SW480 (cell line): ENCODE results near the gene ARHGAP21.

ENCODE experiments used
- DNase-seq: peaks from one replicate; pipeline ENCODE4 v3.0.0-alpha.2; 2016; ENCODE audit warnings: low spot score

Gene ARHGAP21

GRCh38 chr10:24722676-24723385 lies 856 bp downstream of the ARHGAP21 start:
- DNase-seq: peak; percentile 28

GRCh38 chr10:24722131-24722675 lies 1.5 kb downstream of the ARHGAP21 start:
- DNase-seq: peak; percentile 27

DNA sequence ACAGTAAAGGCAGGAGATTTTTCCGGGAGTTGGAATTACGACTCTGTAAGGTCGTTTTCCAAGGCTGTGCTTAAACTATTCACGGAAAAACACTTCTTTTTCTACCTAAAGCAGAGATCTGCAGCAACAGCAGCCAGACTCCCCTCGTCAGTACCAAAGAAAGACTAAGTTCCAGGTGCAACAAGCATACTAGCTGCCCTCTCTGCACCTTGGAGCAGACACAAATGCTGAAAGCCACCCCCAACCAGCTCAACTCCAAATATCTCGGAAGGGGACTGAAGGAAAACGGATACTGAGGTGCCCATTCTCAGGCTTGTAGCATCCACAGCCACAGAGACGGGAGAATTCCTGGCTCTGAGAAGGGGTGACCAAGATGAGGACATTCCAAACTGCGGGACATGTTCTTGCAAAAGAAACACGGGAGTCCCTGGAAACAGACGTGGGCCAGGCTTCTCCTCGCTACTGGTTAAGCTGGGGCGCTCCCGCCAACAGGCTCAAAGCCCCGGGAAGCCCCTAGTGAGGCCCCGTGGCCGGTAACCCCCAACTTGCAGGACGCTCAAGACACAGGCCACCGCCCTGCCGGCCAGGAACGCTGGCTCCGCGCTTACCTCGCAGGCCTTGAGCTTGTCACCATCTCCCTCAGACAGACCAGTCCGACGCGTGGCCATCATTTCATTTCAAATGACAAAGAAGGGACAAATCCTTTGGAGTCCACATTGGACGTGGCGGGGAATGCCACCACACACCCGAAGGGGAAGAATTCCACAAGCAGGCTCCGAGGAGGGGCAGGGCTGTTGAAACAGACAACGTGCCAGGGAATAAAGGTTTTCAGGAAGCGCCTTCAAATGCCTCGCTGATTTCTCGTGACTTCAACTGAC lies 2.2 kb downstream of the ARHGAP21 start:
- DNase-seq: peak; percentile 9

GRCh38 chr10:24720096-24720495 lies 3.6 kb downstream of the ARHGAP21 start:
- DNase-seq: no peak

DNA sequence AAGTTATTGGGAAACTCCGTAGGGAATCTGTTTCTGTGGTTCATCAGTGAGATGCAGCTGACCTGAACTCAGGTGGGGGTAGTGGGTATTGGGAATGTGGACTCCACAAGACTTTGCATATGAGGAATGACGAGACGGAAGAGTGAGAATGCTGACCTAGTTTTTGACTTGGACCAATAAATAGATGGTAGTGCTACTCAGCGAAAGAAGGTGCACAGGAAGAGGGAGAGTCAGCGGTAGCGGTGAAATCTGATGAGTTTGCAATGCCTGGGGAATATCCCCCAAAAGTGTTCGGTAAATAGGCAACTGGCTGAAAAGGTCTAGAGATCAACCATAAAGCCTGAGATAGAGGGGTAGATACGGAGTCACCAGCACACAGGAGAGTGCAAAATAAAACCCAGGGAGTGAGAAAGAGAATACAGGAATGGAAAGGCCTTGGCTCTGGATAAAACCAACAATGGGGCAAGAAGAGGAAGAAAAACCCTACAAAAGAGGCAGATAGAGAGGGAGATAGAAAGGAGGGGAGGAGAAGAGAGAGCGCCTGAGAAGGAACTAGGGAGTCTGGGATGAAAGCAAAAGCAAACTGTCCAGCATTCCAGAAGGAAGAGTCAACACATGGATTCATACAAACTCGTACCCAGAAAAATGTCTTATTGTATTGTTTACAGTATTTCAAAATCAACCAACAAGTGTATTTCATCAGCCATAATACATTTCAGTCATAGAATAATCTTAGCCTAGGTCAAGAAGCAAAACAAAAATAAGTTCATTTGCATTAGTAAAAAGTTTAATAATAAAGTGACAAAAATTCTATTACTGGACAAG lies 5.4 kb downstream of the ARHGAP21 start:
- peak; percentile 14 for DNase-seq

DNA sequence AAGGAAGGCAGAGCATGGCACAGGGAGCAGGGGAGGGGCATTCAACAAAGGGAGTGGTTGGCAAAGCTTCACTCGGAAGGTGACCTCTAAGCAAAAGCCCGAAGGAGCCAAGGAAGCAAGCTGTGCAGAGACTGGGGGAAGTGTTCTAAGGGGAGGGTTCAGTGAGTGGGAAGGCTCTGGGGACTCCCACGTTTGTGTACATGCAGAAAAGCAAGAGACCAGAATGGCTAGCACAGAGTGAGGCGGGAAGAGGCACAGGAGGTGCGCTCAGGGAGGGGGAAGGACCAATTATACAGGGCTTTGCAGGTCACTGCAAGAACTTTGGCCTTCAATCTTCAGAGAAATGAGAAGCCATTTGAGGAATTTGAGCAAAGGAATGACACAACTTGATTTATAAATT lies 7.4 kb downstream of the ARHGAP21 start:
- DNase-seq: no peak

DNA sequence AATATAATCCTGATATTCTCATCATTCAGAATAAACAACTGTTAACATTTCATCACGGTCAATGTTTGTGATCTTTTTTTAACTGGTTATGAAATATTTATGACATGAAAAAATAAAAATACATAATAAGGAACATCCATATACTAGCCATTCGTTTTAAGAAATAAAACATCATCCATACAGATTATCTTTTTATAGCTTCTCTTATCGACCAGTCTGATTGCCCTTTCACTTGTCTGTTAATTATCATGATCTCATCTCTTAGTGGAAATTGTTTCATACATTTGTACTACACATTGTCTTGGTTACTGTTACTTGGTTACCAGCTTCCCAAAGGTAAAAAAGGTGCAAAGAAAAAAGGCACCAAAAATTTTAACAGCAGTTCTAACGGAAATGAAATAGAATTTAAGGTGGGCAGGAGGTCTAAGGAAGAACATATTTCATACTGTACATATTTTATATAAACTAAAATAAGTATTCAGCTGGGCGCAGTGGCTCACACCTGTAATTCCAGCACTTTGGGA lies 8.4 kb downstream of the ARHGAP21 start:
- no peak for DNase-seq

- DNase-seq: no peak
These were observed 10.6 kb downstream of the ARHGAP21 start for GRCh38 chr10:24713086-24713485.

DNA sequence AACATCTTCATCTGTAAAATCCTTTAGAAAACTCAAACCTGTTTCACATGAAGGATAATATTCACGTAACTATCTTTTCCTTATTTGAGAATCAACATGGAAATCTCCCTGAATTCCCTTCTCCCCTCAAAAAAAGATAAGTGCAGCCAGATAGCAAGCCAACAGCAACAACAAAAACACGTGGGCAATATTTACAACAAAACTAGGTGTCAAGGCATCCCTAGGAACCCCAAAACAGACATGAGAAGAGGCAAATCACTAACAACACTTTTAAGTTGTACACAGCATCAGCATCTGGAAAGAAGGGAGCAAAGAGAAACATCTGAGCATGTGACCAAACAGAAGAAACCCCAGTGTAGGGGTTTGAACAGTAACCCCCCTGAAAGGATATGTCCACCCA lies 12.2 kb downstream of the ARHGAP21 start:
- DNase-seq: no peak

GRCh38 chr10:24708081-24708480 lies 15.6 kb downstream of the ARHGAP21 start:
- DNase-seq: peak; percentile 16

DNA sequence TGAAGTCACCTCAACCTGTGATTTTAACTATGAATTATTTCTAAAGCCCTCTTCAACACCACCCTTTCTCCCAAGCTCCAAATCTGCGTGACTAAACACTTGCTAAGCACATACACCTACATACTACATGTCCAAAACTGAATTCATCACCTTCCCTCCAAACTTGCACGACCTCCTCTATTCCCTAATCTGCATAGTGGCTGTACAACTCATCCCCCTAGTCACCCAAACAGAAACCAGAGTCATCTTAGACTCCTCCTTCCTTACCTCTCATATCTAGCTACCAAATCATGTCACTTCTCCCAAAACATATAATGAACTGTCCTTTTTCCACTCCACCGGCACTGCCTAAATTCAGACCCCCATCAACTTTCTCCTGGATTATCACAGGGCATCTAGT lies 16.2 kb downstream of the ARHGAP21 start:
- DNase-seq: no peak

DNA sequence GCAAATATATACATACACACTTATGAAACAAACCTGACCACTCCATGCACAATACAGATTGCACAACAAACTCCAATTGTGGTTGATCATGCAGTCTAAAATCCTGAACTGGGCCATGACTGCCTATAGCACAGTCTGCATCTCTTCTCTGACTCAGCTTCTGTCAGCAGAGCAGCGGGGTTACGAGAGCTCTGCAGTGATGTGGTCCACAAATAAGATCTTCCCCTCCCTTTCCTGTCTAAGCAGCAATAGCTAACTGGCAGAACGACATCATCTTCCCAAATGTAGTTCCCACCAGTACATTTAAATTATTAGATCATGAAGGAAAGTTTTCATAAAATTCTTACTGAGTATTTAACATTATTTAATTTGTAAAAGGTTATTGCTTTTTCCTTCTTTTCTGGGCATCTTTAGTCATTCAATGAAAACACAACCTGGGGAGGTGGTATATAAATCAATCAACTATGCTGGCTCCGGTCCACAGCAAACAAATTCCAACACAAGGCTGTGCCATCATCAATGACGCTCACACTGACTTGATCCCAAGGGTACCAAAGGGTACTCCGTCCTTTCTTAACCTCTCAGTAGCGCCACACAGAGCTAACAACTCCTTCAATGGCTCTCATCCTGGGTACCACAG lies 17.1 kb downstream of the ARHGAP21 start:
- peak; percentile 44 for DNase-seq

- no peak for DNase-seq
These were observed 20.0 kb downstream of the ARHGAP21 start for GRCh38 chr10:24703700-24704099.

- no peak for DNase-seq
These were observed 22.2 kb downstream of the ARHGAP21 start for GRCh38 chr10:24701447-24701846.

- DNase-seq: no peak
These were observed 22.7 kb downstream of the ARHGAP21 start for GRCh38 chr10:24700948-24701347.

- DNase-seq: no peak
These were observed 25.4 kb downstream of the ARHGAP21 start for GRCh38 chr10:24698270-24698669.

- DNase-seq: no peak
These were observed 26.6 kb downstream of the ARHGAP21 start for GRCh38 chr10:24697080-24697479.

- no peak for DNase-seq
These were observed 28.2 kb downstream of the ARHGAP21 start for GRCh38 chr10:24695452-24695851.

- no peak for DNase-seq
These were observed 29.6 kb downstream of the ARHGAP21 start for GRCh38 chr10:24694086-24694485.

DNA sequence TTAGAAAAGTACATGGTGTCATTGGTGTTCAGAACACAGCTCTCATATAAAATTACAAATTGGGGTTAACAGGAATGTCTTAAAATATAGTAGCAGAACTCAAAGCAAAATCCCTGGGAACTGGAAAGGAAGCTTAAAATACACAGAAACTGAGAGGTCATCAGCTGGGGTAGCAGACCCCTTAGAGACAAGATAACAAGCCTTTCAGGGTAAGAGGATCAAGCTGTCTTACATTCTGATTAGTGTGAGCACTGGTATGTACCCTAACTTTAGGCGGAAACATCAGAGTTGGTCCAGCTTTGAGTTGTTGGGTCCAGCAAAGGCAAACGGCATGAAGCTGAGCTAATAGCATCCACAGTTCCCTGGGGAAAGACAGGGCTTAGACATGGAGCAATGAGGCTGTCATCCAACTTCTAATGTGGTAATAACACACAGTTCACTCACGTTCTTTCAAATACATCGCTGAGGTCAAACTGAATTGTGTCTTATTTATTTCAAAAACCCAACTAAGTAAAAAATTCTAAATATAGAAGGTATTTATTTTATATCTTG lies 32.6 kb downstream of the ARHGAP21 start:
- no peak for DNase-seq

DNA sequence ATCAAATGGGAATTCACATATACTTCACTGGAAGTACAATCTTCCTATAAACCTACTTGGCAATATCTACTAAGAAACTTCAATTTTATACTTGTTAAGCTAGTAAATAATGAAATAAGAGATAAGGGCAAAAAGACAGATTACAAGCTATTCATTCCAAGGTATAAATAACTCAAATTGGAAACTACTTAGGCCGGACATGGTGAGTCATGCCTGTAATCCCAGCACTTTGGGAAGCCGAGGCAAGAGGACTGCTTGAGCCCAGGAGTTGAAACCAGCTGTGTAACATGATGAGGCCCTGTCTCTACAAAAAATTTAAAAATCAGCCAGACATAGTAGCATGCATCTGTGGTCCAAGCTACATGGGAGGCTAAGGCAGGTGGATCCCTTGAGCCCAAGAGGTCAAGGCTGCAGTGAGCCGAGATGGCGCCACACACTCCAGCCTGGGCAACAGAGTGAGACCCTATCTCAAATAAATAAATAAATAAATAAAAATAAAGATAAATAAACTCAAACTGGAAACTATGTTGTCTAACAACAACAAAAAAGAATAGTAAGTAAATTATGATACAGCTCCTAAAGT lies 37.6 kb downstream of the ARHGAP21 start:
- no peak for DNase-seq
